Stromal cell of bone marrow (primary cell): Measurements from ENCODE around the gene HAUS3.
"Not testable (repeated sequence)": the region's sequence is repeated elsewhere in the genome, so short reads cannot be mapped to it uniquely, and the experiment has no call there.

ENCODE experiments used
- DNase-seq: peaks from one replicate; pipeline ENCODE4 v3.0.0-alpha.2; 2012; ENCODE audit warnings: low read depth

The HAUS3 gene

DNA sequence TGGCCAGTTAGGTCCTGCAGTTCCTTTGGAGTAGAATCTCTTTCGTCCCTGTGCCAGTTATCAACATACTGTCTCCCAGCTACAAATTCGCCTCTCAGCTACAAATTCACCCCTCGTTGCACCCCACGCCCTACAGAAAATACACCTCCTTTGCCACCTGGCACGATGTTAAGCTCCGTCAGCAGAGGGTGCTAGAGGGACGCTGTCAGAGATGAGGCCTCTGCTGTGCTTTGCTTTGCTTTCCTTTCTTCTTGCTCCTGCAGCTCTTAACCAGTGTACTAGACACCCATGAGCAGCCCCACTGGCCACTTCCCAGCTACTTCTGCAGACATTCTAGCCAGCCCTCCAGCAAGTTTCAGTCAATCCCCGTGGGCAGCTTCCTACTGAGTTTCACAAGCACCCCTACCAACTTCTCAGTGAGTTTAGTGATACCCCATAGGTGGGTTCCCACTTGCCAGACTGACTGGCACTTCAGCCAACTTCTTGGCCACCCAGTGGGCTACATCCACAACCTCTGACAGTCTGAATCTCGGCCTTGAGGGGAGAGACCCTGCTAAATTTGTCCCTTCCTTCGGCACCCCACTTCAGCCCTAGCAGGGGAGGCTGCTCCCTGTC is 21.8 kb downstream of the HAUS3 start:
- DNase-seq = peak; percentile 52

DNA sequence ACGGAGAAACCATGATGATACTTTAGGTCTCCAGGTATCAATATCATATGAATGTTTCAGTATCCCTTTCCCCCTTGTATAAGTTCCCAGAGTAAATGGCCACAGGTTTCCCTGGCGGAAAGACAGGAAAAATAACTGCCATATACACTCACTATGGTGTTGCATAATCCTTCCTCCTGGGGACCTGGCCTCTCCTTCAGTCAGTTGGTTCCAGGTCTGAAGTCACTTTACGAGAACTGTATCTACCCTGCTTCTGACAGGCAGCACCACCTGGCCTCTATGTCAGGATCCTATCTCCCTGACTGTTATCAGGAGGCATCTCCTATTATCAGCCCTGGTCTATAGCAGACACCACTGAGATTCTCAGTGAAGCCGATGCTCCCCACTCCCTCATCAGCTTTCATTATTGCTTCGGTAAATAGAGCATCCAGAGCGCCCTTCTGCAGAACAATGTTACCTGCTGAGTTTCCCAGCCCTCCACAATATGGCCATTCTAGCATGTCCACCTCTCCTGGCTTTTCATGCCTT is 22.6 kb downstream of the HAUS3 start:
- DNase-seq = no peak

DNA sequence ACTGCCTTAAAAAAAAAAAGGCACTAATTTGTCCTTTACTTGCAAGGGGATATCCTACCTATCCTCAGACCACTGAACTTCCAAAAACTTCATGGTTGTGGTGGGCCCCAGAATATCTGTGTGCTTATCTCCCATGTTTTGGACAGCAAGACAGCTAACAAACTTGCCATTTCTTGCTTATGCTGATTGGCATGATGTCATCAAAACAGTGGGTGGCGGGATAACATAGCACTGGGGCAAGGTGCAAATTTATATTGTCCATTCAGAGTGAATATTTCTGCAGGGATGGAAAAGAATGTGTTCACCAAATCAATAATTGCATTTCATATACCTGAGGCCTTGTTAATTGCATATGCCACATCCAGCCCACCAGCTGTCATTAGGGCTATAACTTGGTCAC is 23.5 kb downstream of the HAUS3 start:
- DNase-seq = no peak

DNA sequence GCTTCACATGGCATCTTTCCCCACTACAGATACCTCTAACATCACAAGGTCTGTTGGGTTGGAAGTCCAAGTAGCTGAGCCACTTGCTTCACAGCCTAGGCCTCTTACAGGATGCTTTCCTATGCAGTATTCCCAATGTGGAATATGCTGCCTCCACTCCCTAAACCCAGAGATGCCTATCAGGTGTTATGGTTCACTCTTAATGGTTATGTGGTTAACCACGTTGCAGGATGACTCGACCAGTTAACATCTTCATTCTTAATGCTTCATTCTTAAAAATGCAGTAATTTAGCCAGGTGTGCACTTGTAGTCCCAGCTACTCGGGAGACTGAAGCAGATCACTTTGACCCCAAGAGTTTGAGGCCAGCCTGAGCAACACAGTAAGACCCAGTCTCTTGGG is 24.2 kb downstream of the HAUS3 start:
- DNase-seq = no peak

DNA sequence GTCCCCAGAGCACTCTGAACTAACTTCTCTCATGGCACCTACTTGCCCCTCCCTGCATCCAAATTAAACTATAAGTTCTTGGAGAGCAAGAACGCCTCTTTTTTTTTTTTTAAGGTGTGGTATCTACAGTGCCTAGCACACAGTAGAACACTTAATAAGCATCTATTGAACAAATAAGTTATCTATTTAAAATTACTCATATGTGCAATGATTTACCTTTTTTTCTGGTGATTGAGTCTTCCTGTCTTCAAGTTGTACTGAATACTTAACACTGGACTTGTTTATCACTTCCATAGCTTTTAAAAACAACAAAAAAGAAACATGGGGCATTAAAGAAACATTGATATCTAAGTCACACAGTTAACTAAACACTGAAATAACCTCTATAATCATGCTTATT is 29.1 kb downstream of the HAUS3 start:
- DNase-seq = no peak

DNA sequence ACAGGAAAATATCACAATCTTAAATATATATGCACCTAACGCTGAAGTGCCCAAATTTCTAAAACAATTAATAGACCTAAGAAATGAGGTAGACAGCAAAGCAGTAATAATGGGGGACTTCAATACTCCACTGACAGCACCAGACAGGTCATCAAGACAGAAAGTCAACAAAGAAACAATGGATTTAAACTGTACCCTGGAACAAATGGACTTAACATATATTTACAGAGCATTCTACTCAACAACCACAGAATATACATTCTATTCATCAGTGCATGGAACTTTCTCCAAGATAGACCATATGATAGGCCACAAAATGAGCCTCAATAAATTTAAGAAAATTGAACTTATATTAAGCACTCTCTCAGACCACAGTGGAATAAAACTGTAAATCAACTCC is 39.1 kb downstream of the HAUS3 start:
- DNase-seq = not testable (repeated sequence)

DNA sequence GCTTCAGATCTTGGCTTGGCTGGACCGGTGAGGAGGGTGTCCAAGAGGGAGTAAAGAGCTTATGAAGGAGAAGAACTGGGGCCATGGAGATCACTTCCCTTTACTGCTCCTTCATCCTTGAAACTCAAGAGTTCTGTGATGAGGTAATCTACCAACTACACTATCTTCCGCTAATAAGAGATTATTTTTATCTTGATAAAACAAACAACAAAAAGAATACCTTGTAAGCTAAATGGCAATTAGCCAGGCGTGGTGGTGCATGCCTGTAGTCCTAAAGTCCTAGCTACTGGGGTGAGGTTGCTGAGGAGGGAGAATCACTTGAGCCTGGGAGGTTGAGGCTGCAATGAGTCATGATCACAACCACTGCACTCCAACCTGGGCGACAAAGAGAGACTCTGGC is 47.4 kb downstream of the HAUS3 start:
- DNase-seq = no peak

DNA sequence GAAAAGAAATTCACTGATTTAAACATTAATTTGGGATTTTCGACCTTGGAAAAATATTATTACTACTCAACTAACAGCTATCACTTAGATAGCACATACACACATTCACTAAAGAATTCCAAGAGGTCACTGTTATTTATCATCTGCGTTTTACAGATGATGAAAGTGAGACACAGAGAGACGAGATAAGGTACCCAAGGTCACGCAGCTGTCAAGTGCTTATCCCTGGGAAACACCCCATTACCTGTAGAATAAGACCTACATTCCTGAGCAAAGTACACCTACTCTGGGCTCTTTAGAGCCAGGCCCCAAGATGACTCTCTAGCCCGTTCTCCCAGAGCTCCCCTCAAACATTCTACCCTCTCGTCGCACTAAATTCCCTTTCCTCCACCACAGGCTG is 48.6 kb downstream of the HAUS3 start:
- DNase-seq = no peak

DNA sequence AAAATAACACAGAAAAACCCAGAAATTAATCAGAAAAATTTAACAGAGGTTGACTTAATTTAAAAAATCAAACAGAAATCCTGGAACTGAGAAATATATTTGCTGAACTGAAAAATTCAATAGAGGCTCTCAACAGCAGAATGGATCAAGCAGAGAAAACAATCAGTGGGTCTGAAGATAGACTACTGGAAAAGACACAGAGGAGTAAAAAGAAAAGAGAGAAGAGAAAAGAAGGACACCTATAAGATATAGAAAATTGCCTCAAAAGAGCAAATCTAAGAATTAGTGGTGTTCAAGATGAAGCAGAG is 55.1 kb downstream of the HAUS3 start:
- DNase-seq = no peak

DNA sequence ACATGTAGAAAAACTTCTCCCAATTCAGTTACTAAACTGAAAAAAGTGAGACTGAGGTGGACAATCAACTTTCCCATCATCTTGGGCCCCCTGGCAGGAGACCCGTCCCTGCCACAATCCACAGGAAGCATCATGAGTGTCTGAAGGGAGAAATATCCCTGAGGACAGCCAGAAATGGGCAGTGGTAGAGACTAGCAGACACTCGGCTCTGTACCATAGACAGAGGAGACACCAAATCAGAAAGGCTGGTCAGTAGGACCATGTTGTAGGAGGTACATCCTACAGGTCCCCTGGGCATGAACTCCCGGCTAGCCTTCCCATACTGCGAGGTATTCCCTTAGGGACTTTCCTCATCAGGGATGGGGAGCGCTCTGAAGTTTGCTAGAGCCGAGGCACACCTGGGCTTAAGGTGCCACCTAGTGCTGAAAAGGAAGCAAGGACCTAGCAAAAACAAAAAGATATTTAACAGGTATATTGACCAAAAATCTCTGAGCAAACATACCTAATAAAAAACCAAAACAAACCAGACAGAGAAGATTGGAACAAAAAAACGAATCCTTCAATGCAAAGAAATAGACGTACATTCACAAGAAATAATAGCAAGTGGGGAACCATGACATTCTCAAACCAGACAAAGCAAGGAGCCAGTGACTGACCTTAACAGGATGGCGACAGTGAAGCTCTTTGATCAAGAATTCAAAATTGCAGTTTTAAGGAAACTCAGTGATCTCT is 55.6 kb downstream of the HAUS3 start:
- DNase-seq = no peak

DNA sequence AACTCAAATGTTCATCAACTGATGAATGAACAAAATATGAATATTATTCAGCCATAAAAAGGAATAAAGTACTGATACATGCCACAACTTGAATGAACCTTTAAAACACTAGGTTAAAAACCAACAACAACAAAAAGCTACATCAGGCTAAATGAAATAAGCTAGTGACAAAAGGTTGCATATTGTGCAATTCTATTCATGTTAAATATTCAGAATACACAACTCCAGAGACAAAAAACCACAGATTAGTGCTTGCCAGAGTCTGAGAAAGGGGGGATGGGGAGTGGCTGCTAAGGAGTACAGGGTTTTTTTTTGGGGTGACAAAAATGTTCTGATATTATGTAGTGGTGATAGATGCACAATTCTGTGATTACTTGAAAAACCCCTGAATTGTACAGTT is 58.5 kb downstream of the HAUS3 start:
- DNase-seq = no peak

DNA sequence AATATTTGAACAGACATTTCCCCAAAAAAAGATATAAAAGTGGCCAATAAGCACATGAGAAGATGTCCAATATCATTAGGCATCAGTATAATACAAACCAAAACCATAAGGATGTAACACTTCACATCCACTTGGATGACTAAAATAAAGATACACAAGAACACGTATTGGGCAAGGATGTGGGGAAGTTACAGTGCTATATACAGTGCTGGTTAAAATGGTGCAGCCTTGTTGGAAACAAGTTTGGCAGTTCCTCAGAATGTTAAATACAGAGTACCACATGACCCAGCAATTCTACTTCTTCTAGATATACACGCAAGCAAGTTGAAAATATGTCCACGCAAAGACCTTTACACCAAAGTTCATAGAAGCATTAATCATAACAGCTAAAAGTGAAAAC is 58.9 kb downstream of the HAUS3 start:
- no peak for DNase-seq

DNA sequence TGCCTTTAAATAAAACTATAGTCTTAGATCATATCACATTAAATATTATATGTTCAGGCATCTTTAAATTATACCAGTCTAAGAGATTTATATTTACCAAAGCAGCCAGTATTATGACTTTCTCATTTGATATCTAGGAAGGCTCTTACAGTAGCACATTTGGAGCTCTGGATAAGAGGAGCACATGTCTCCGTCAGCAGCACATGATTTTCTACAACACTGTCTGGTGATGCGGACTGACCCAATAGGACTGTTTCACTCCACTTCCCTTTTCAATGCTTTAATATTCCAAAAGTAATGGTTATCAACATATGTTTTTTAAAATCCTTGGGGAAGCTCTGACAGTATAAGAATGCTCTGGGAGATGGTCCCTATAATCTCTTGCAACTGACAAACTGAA is 61.5 kb downstream of the HAUS3 start:
- DNase-seq = no peak

DNA sequence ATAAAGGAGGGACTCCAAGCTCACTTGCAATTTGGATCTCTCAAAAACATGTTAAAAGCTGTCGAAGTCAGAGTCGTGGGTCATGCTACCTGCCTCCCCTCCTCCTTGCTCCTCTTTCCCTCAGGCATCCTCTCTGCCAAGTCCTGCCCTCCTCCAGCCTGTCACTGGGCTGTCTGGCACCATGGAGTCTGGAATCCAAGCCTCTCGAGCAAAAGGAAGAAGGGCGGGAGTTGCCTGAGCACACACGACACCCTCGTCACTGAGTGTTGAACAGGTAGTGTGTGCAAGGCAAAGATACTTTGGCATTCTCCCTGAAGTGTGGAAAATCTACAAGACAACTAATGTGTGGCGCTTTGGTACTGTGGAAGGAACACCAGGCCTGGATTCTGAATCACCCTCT is 62.2 kb downstream of the HAUS3 start:
- DNase-seq = no peak

DNA sequence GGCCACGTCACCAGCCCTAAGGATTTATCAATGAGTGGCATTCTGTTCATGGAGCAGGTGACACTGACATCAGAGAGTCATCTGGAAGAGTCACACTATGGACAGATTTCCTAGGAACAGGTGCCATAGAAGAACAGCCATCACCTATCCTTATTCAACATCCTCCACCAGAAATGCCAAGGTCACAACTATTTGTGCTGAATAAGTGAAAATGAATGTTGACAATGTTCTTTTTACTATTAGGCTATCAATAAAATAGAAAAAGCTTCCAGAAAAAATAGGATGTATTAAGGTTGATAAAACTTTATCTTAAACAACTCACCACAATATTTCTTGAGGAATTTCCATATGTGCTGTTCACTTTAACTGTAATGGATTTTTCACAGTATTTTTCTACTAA is 62.9 kb downstream of the HAUS3 start:
- DNase-seq = no peak
